Dermis microvascular lymphatic vessel endothelial cell (primary cell): ENCODE measurements around the gene TTYH3. TPM values are rescaled to one million over a fixed set of nuclear protein-coding genes. Genes with fewer than 3 reads are reported as not detected.
"Not testable (repeated sequence)": the region's sequence is repeated elsewhere in the genome, so short reads cannot be mapped to it uniquely, and the experiment has no call there.

Experiments
- DNase-seq, 2 donors: peaks; one replicate each; pipeline versions ENCODE4 v3.0.0 to v3.0.0-alpha.2; 2010; ENCODE audit warnings: low read depth in 2 of 2
- total RNA-seq: library from RNA; depleted of rRNA; stranded (reverse); fragments of >200 nt; gene quantifications from 2 replicates; pipeline ENCODE4 v1.2.1, GENCODE V29; 2014

Gene TTYH3
- total RNA-seq, 1 donor from 2014 or later, result 37.1 TPM

DNA sequence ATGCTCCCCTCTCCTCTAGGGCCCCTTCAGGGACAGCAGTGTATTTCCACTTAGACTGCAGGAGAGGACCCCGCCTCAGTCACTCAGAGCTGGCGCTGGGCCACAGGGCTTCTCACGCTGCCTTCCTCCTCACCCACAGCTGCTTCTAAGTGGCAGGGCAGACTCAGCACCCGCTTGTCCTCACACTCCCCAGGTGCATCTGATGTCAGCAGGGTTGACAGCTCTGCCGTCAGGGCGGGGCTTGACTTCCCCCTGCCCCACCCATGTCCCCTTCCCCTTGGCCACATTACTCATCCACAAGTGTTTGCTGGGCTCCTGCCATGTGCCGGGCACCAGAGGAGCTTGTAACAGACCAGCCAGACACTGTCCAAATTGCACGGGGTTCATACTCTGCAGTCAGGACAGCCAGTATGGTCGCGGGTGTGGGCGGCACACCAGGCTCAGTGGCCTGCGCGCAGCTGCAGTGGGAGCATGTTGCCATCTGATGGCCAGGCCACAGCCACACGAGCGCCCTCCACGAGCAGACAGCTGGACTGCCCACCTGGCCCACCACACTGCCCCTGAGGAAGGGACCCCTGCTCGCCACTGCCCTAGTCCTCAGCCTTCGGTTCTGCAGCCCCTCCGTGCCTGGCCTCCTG is 29.3 kb upstream of the TTYH3 start:
- no peak for DNase-seq

- no peak for DNase-seq
Measured at GRCh38 chr7:2603044-2603965, 28.5 kb upstream of the TTYH3 start.

DNA sequence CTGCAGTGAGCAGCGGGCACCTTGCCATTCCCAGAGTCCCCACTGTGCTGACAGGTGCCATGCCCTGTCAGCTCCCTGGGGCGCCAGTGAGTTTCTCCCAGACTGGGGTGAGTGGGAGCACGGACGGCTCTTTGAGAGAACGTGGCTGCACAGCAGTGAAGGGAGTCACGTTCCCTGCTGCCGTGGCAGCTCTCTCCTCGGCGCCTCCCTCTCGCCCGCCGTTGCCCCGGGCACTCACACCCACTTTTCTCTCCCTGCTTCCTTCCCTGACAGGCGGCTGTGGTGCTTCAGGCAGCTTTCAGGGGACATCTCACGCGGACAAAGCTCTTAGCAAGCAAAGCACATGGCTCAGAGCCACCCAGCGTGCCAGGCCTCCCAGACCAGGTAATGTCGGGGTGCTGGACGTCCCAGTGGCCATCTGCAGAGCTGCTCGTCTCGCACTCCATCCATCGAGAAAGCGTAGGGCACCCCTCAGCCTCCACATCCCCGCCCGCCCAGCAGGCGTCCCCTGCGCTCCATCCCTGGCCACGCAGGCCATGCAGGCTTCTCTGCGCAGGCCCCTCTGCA is 27.1 kb upstream of the TTYH3 start:
- DNase-seq, result no peak

DNA sequence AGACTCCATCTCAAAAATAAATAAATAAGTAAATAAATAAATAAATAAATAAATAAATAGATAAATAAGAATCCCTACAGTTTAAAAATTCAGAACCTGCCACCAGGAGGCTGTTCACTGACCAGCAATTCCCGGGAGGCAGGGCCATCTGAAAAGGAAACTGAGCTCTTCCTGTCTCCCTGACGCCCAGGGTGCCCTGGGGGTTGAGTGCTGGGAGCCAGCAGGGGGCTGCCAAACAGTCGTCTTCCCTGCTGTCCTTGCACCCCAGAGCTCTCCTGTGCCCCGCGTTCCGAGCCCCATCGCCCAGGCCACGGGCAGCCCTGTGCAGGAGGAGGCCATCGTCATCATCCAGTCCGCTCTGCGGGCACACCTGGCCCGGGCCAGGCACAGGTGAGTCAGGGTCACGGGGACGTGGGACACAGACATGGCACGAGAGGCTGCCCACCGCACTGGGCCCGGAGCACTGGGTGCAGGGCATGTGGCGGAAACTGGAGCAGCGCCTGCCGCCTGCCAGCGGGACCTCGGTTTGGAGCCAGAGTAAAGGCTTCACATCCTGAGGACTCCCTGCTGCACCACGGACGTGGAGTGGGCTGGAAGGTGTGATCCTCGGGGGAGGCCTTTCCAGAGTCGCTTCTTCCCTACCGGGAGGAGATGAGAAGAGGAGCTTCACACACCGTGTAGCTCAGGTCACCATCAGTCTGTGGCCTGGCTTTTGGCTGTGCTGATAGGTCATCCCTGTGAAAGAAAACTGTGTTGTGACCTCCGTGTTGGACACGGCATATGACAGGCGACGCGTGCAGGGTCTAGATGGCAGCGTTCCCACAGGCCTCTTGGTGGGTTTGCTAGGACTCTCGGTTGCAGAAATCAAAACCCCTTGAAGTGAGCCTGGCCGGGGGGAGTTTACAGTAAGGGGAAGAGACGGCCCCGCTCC is 25.9 kb upstream of the TTYH3 start:
- DNase-seq, result peak in 1 of 2 donors; percentile 12

GRCh38 chr7:2606539-2606936 is 25.2 kb upstream of the TTYH3 start:
- no peak for DNase-seq

- DNase-seq, result peak; percentile 33 to 63
Measured at GRCh38 chr7:2607122-2607922, 24.5 kb upstream of the TTYH3 start.

DNA sequence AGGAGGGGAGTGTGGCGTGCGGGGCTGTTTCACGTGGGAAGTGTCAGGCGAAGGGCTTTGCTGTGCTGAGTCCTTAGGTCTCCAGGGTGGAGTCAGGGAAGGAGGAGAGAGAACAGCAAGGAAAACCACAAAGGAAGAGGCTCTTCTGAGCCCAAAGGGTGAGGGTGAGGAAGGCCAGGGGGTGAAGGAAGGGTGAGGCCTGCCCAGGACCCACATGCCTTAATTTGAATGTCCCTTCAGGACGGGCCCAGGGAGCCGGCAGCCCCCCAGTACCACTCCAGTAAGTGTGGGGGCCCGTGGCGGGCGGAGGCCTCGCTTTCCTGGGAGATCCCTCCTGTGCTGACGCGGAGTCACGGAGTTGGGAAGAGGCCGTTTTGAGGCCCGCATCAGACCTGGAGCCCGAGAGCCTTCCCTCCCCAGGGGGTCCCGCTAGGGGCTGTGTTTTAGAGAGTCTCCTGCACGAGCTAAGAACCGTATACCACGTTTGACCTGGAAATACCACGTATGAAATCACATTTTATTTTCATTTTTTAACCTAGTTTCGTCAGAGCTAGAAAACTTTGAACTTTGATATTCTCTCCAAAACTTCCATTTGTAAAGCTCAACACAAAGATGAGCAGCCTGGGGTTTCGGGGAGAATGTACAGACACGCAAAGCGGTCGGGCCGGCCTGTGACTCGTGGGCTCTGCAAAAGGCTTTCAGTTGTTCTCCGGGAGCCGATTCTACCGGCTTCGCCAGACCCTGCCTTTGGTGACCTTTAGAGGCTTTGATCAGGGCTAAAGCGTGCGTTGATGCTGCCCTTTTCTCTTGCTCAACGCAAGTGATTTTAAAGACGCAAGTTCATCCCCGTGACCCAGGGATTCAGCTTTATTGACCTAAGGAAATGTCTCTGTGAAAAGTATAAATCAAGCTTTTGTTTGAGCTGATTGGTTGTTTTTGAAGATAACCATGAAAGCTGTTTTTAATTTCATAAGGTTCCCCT is 23.6 kb upstream of the TTYH3 start:
- DNase-seq, result no peak

GRCh38 chr7:2608921-2609411 is 22.8 kb upstream of the TTYH3 start:
- DNase-seq, result peak in 1 of 2 donors; percentile 50

DNA sequence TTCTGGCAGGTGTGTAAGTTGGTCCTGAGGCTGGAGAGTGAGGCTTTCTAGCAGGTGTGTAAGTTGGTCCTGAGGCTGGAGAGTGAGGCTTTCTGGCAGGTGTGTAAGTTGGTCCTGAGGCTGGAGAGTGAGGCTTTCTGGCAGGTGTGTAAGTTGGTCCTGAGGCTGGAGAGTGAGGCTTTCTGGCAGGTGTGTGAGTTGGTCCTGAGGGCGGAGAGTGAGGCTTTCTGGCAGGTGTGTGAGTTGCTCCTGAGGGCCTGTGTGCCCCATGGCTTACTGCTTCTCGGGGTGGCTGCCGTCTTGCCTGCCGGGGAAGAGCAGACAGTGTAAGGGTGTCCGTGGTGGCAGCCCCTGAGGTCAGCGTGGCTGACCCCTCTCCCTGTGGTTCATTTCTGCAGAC is 22.1 kb upstream of the TTYH3 start:
- not testable (repeated sequence) for DNase-seq

DNA sequence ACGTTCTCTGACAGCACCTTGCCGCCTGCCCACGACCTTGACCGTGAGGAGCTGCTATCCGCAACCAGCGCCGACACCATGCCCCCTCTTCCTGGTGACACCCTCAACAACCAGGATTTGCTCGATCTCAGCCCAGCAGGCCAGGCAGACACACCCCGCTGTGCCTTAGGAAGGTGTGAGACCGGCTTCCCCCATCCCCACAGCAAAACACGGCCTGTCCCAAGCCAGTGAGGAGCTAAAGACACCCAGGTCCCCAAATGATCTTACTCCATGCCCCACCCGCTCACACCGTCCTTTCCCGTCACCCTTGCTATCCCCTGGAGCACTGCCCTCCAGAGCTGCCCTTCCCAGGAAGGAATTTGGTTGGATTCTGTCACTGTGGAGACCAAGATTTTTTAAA is 21.3 kb upstream of the TTYH3 start:
- no peak for DNase-seq

DNA sequence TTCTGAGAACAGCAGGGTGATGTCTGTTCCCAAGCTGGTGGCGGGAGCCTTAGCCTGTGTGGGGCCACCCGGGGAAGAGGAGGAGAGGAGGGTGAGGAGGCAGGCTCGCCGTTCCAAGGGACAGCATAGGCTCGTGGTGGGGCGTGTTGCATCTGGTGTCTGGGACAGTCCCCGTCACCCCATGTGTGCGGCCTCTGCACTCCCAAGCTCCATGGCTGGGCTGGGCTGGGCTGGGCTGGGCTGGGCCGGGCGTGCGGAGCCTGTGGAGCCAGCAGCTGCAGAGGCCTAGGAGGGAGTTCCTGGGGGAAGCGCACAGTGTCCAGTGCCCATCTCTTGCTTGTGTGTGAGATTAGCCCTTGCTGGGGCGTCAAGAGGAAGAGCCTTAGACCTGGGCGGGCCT is 20.9 kb upstream of the TTYH3 start:
- DNase-seq, result no peak

DNA sequence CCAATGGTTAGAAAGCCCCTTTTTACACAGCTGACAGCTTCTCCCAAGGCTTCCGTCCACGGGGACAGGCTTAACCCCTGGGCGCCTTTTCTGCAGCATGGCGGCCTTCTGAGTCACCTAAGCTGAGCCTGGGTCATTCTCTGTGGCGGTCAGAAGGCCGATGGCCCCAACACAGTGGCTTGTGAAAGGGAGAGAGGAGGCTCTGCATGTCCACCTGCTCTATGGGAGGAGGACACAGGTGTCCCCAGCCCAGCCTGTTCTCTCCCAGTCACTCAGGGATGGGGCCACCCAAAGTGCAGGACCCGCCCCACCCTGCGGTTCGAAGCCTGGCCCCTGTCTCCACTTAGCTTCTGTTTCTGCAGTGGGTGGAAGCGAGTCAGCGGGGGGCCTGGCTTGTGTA is 20.4 kb upstream of the TTYH3 start:
- DNase-seq, result no peak

GRCh38 chr7:2611922-2612321 is 19.9 kb upstream of the TTYH3 start:
- no peak for DNase-seq

DNA sequence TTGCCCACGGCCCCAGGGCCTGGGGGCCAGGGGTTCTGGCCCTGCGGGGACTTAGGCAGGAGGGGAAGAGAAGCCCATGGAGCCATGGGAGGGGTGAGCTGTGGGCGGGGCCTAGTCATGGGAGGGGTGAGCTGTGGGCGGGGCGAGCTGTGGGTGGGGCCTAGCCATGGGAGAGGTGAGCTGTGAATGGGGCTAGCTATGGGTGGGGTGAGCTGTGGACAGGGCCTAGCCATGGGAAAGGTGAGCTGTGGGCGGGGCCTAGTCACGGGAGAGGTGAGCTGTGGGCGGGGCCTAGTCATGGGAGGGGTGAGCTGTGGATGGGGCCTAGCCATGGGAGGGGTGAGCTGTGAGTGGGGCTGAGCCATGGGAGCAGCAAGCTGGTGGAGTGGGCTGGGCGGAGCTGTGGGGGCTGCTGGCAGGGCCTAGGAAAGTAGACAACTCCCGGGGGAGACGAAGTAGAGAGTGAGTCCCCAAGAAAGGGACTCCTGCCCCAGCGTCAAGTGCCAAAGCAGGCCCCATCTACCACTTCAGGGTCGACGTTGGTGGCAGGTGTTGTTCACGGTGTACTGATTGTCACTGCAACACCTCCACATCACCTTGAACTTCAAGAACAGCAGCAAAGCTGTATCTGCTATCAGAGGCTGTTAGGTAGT is 19.2 kb upstream of the TTYH3 start:
- no peak for DNase-seq

DNA sequence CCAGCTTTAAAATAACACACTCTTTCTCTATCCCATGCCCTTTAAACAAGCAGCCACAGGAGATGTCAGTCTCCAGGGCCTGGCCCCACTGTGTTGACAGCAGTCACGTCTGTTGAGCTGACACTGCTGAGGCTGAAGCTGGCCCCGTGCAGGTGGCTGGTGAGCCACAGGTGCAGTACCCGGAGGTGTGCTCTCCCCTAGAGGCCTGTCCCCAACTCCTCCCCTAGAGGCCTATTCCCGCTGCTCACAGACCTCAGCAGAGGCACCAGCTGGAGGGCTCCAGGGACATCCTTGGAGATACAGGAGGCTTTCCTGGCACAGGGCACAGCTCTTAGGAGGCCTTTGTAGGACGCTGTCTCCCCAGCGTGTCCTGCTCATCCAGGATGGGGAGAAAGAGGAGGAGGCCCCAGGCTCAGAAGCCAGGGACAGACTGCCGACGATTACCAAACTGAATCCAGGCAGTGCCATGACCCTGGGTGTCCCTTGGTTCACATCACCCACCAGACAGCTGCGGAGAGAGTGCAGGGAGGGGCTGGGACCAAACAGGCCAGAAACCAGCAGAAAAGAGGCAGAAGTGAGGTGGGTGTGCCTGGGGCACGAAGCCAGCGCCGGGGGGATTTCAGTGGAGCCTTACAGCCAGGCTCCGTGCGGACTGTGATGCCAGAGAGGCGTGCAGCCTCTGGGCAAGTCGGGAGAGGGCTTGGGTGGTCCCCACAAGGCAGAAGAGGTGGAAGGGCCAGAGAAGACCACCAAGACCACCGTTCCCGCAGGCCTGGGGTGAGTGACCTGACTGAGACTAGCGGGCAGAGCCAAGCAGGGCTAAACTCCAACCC is 18.5 kb upstream of the TTYH3 start:
- no peak for DNase-seq

DNA sequence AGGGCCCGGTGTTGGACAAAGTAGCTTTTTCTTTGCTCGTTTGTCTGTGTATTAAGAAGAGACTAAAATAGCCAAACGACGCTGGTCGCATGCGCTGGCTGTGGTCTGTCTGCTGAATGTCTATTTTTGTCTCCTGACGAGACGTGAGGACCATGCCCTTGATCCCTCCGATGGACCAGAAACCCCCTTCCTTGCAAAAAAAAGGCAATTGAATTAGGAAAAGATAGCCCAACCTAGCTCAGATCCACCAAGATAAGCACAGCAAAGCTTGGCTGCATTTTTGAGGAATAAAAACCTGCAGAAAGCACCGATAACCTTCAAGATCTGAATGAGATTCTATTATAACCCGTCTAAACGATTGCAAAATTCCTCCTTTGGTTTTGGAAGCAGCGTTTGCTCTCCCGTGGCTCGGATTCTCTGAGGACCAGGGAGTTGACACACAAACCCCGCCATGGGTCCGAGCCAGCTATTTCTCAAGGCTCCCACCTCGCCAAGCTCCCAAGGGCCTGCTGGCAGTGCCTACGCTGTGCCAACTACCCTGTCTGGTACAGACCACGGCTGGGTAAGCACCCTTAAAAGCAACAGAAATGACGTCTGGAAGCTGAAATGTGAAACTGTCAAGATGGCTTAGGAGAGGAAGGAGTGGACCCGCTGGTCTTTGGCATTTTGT is 17.7 kb upstream of the TTYH3 start:
- DNase-seq, result no peak

GRCh38 chr7:2614631-2615330 is 17.0 kb upstream of the TTYH3 start:
- DNase-seq, result no peak
